GM18502 (cell line): Measurements from ENCODE around the gene TDRD3.

Source experiments
- ATAC-seq: cut with Tn5 transposase; IDR thresholded peaks from one replicate; pipeline ENCODE4 v1.9.1; 2021; ENCODE audit warnings: mild to moderate bottlenecking; ENCODE audit not compliant: unreplicated experiment, poor library complexity

TDRD3 gene

DNA sequence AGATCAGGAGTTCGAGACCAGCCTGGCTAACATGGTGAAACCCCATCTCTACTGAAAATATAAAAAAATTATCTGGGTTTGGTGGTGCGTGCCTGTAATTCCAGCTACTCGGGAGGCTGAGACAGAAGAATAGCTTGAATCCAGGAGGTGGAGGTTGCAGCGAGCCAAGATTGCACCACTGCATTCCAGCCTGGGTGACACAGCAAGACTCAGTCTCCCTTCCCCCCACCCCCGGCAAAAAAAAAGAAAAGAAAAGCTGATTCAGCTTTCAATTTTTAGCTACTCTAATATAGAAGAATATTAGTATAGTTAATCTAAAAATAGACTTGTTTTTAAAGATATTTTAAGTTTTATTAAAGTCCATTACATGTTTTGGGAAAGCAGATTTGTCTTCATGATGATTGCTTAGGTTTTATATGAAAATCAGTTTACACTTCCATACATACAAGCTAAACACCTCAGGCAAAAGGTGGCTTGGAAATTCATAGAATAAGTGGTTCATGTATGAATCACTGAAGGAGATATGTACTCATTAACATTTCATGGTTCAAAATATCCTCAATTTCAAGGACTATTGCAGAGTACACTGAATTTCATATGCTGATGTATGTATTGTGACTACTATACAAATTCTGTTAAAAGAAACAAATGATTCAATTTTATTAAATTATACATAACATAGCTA, 165.2 kb downstream of the TDRD3 start:
- ATAC-seq = no peak

DNA sequence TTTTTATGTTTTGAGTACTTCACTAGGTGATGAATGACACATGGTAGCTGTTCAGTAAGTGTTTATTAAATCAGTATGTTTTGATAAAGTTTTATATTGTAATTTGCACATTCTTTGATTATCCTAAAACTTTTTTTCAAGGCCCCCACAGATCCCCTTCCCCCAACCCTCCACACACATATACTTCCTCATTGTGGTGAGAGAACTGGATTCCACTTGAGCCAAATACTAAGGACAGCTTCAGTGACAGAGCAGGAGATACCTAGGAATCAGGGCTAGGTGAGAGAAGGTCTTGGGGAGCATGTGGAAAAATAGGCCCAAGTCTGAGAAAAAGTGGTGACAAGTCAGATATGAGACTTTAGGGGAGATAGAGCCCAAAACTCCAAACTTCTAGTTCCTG, 174.6 kb downstream of the TDRD3 start:
- ATAC-seq = no peak

DNA sequence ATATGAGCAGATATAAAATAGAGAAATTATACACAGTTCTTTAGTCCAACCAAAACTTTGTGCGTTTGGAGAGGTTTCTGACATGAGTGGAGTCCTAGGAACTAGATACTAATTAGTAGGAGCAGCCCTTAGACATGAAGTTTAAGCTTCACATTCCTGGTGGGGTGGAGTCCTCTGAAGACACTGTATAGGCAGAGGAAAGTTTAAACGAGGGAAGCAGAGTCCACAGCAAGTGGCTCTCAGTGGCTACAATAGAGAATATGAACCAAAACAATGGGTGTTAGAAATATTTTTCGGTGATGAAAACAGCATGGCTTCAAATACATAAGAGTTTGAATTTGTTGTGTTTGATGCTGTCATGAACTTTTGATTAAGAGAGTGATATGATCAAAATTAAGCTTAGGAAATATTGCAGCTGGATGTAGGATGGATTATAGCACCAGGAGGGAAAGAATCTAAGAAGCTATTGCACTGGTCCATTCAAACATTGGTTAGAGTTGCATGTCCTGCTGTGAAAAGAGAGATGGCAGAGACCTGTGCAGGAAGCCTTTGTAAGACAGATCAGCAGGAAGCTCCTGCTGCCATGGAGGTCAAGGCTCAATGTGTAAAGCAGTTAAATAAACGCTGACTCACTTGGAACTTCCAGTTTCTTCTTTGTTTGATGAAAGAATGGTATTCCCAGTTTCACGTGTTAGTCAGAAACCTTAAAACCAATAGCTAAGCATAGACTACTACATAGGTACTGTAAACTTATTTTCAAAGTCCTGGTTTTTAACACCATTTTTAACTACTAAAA, 175.2 kb downstream of the TDRD3 start:
- ATAC-seq = no peak

DNA sequence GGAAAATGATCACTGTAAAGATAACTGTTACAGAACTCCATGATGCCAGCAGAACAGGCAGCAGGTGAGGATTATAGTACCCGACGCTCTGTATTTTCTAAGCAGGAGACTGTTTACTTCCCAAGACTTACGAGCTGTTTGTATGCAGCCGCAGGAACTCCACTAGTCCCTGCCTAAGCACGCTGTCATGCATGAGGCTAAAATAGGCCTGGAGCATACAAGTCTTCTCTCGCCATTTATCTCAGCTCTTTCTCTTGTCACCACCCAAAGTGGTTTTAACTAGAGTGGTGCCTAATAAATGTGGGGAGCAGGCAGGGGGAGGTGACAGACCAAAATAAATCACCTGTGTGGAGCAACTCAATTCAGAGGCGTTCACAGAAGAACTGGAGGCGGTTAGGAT, 175.8 kb downstream of the TDRD3 start:
- ATAC-seq = no peak

DNA sequence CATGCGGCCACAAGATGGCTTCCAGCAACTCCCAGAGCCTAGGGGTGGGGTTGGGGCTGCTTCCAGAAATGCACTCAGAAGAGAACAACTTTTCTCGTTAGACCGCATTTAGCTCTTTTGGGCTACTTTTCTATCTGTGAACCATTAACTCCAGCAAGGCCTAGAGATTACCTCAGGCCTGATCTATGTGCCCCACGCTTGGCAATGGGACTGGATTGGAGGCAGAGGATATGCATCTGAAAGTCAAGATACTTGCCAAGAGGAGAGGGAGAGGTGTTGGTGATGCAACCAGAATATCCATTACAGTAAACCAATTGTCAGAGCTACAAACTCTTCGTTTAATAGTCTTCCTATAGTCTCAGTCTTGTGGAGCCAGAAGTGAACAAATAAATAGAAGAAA, 177.7 kb downstream of the TDRD3 start:
- no peak for ATAC-seq

DNA sequence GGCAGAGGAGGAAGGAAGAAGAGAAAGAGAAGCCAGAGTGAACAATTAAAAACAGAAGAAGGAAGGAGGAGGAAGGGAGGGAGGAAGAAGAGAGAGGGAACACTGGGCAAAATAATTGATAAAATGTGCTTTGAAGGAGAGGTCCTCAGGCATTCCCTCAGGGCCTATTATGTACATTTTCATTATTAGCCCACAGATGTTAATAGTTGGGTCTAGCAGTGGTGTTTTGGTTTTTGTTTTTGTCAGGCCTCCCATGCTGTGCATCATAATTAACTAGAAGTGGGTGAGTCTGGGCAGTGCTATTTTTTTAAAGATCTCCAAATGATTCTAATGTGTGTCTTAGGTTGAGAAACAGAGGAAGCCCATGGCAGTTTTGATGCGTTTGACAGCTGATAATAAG, 178.1 kb downstream of the TDRD3 start:
- ATAC-seq = no peak

DNA sequence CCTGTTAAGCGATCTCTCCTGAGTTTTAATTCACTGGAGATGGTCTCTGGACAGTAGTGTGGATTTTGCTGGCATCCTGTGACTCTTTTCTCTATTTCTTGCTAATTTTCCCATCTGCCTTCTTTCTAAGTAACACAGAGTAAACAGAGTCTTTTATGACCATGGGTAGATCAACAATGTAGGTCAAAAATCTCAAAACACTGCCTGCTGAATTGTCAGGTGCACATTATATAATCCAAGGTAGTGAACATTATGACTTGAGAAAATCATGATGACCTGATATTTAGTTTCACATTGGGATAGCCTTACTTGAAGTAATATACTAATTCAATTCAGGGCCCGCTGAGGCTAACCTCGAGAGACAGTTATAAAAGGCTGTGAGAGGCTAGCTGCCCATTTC, 180.7 kb downstream of the TDRD3 start:
- ATAC-seq = no peak

DNA sequence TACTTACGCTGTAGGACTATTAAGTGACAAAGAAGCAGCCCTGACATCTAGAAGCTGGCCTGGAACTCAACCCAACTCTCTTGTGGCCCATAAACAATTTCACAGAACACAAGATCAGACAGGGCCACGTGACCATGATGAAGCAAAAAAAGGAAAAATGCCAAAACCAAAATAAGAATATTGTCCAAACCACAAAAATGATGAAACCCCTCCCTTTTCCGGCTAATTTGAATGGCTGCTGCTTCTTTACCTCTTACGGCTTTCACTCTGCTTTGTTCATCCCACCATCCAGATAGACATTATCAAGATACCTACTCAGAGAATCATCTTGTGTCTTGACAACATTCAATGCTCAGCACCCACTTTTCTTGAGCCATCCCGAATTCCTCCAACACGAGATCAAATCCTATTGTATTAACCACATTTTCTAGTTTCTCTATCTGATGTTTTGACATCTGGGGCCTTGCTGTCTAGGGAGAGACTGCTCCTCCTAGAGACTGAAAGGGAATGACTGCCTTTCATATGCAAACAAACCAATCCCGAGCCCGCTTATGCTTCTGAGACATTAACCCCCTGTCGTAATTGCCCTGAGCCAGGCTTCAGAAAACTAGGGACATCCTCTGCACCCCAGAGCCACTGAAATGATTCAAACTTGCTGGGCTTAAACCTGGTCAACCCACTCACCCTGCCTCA, 186.3 kb downstream of the TDRD3 start:
- no peak for ATAC-seq

DNA sequence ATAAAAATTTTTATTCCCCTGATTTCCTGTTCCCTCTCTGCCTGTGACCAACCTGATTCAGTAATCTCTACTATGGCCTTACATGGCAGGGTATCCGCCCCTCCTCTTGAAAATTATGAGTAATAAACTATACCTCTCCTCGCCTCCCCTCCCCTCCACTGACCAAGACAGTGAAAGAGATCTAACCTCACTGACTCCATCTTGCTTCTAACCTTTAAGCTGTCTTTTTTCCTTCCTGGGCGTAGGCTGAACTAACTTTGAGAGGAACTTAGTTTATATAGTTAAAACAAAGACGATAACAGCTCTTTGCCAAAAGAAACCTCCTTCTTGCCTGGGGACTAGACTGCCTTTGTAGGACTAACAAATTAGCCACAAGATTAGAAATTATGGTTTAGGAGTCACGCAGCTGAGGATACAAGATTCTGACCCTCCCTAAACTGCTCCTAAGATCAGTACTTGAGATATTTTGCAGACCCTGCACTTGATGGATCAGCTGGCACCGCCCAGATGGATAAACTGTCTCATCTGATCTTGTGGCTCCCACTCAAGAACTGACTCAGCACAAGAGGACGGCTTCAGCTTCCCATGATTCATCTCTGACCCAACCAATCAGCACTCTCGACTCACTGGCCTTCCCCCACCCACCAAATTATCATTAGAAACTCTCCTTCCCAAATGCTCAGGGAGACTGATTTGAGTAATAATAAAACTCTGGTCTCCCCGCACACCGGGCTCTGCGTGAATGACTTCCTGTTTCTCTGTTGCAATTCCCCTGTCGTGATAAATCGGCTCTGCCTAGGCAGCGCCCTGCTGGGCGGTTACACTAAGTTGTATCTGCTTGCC, 187.1 kb downstream of the TDRD3 start:
- peak; percentile 70 for ATAC-seq

DNA sequence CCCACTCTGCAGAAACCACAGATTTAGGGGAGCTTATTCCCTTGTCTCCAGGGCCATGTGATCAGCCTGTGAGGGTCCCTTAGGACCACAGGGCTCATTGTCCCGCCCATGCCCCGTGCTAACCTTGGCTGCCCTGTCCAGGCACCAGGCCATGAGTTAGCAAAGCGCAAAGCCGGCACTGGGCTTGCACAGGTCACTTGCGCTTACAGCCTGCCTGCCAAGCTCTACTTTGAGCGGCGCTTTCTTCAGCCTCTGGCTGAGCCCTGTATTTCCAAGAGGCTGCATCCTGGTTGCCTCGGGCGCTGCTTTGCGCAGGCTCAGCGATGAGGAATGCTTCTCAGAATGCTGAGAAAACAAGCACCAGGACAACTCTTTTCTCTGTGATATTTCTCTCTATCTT, 188.0 kb downstream of the TDRD3 start:
- no peak for ATAC-seq

DNA sequence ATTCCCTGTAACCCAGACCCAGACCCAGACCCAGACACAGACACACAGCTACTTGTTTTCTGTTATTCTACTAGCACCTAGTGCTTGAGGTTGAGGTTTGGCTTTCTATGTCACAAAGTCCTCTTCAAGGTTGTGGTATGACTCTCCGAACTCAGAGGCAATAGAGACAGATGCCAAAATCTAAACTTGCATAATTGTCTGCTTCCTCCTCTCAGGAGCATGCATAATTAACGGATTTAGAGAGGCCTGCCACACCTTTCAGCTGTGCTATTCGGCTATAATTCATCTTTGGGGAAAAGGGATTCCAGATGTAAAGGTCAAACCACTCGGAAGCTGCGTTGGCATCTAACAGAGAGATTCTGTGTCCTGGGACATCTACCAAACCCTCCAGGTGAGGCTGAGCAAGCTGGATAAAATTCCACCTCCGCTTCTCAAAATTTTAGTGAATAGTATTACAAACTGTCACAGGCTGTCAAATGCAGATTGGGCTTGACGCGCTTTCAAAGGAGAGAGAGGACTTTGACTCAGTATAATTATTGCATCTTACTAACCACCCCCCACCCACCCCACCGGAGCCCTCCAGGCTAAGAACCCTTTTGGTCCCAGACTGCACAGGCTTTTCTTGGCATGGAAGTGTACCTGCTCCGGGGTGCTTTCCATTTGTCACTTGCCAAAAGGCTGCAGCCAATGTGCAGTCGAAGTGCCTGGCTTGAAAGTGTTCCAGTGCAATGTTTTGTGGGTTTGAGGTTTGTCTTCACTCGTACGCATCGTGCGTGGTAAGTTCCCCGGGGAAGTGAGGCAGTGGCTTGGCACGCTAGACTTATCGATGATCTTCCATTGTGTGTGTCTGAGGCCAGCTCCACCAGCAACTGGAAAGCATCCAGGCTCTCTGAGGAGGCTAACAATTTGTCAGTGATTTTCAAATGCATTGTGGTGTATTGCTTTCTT, 194.1 kb downstream of the TDRD3 start:
- ATAC-seq = peak; percentile 79

DNA sequence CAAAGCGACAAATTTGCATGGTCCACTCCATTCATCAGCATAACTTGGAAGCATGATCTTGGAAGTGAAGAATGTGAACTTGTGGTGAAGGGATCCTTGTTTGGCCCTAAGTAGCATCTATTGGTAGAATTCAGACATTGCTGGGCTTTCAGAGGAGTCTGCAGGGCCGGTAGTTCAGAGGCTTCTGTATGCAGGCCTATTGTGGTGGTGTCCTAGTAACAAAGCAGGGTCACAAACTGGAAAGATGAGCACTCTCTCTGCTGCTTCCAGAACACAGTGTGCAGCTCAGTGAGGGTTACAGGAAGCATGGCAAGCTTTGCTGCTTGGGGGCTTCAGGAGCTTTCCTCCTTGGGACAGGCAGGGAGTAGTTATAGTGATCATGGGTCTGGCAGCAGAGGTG, 206.0 kb downstream of the TDRD3 start:
- no peak for ATAC-seq

DNA sequence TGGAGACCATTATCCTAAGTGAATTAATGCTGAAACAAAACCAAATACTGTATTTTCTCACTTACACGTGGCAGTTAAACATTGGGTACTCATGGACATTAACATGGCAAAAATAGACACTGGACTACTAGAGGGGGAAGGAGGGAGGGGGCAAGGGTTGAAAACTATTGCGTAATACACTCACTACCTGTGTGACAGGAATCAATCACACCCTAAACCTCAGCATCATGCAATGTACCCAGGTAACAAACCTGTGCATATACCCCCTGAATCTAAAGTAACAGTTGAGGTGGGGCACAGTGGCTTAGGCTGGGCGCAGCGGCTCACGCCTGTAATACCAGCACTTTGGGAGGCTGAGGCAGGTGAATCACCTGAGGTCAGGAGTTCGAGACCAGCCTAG, 207.0 kb downstream of the TDRD3 start:
- no peak for ATAC-seq

DNA sequence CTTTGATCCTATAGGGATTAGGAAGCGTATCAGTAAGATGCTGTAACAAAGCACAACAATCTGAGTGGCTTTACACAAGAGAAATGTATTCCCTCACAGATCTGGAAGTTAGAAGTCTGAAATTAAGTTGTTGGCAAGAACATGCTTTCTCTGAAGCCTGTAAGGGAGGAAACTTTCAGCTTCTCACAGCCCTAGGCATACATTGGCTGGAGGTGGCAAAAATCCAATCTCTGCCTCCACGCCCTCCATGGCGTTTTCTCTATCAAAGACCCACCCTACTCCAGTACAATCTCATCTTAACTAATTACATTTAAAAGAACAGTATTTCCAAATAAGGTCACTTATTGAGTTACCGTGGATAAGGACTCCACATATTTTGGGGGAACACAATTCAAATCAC, 211.9 kb downstream of the TDRD3 start:
- no peak for ATAC-seq

DNA sequence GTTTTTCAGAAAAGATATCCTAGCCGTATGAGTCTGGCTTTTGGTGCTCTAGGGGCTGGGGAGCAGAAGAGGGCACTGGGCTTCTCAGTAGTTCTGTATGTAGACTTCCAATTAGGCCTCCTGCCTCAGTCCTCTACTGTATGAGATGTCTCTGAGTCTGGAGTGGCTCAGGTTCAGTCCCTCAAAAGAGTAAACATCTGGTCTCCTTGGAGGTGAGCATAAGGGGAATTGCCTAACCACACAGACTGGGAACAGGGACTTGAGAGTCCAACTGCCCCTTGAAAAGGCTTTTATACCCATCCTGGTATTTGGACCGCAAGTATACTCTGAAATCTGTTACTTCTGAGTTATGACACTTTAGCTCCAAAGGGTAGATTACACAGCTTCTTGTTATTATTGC, 214.5 kb downstream of the TDRD3 start:
- ATAC-seq = no peak

DNA sequence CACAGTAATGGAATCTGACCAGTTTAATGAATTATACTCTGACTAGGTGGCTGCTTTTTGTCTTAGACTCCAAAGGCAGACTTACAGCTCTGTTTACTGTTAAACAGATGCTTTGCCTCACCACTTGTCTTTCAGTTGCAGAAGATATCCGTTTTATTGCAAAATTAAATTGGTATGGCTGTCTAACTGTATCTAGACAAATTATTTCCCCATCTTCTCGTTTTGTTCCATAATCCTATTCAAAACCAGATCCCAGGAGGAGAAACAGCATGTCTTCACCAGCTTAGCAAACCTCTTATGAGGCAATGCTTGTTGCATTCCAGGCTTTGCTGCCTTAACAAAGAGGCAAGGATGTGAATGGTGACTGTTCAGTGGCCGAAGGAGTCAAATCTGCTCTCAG, 215.6 kb downstream of the TDRD3 start:
- no peak for ATAC-seq

DNA sequence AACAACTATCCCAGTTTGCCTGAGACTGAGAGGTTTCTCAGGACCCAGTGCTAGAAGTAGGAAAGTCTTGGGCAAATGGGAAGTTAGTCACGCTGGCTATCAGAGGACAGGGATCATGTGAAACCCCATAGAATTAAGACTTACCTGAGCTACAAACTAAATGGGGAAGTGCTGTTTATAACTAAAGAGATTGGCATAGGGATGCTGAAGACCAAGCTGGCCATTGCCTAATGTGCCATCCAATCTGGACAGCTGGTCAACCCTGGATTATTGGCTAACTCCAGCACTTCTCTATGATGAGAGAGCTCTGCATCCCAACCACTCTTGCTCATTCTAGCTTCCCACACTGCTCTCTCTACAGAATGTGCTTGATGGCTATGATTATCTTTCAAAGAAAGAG, 216.1 kb downstream of the TDRD3 start:
- ATAC-seq = no peak

DNA sequence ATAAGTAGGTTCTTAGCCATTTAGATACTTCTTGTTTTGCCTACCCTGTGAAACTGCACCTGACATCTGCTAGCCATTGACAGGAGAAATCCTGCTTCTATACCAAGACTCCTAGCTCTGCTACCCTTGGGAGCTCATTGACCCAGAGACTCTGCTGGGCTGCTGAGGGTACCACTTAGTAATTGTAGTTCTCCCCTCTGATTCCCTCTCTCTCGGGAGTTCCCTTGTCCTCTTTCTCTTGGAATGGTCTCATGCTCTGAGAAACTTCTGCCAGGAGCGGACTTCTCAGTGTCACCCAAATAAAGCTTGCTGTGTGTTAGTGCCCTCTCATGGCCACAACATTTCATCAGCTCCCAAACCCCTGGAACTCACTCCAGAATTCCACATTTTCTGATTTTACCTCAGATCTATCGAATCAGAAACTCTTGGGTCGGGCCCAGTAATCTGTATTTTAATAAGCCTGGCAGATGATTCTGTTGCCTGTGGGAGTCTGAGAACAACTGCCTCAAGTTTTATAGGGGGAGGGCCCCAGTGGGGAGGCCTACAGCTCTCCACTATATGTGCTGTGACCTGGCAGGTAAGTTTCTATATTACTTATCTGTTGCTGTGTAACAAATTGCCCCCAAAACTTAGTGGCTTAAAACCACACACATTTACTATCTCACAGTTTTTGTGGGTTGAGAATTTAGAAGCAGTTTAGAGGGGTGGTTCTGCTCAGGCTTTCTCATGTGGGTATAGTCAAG, 221.1 kb downstream of the TDRD3 start:
- ATAC-seq = no peak

DNA sequence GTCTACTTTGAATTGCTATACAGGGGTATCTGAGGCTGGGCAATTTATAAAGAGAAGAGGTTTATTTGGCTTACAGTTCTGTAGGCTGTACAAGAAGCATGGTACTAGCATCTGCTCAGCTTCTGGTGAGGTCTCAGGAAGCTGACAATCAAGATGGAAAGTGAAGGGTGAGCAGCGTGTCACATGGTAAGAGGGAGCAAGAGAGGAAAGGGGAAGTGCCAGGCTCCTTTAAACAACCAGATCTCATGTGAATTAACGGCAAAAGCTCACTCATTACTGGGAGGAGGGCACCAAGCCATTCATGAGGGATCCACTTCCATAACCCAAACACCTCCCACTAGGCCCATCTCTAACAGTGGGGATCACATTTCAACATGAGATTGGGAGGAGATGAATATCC, 222.4 kb downstream of the TDRD3 start:
- ATAC-seq = no peak
